Nephron progenitor cell (in vitro differentiated cells): ENCODE results near the gene CD83.

ENCODE experiments used
- DNase-seq: peaks from one replicate; pipeline ENCODE4 v3.0.0; 2021
- H3K27ac Mint-ChIP-seq: 2 replicates; pipeline ENCODE4 v1.8.0; 2021; ENCODE audit warnings: mild to moderate bottlenecking, moderate library complexity, mixed read lengths
- H3K27me3 Mint-ChIP-seq: 2 replicates; pipeline ENCODE4 v1.8.0; 2021; ENCODE audit warnings: mild to moderate bottlenecking, low read depth, mixed read lengths; ENCODE audit not compliant: poor library complexity
- H3K36me3 Mint-ChIP-seq: 2 replicates; pipeline ENCODE4 v1.8.0; 2021; ENCODE audit warnings: low read depth, mixed read lengths
- H3K4me1 Mint-ChIP-seq: 2 replicates; pipeline ENCODE4 v1.8.0; 2021; ENCODE audit warnings: mixed read lengths
- H3K4me3 Mint-ChIP-seq: 2 replicates; pipeline ENCODE4 v1.8.0; 2021; ENCODE audit warnings: mild to moderate bottlenecking, moderate library complexity, mixed read lengths
- H3K9me3 Mint-ChIP-seq: 2 replicates; pipeline ENCODE4 v1.8.0; 2021; ENCODE audit warnings: mild to moderate bottlenecking, moderate library complexity, mixed read lengths
- CTCF ChIP-seq: fragments of 200-600 bp; sonication (generic); IDR thresholded peaks from 2 replicates; pipeline ENCODE4 v1.5.0; 2021; ENCODE audit warnings: antibody characterized with exemption

The CD83 gene

DNA sequence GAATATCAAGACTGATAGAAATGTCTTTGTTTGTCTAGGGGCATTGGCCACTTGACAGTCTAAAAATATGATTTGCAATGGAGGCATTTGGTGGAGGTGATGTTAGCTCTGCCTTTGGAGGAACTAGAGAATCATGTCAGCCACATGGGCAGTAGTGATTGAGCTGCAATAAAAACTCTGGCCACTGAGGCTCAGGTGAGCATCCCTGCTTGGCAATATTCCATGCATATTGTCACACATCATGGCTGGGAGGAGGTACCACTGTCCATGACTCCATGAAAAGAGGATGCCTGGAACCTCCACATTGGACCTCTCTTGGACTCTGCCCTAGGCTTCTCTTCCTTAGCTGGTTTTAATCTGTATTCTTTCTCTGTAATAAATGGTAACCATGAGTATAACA, 10.6 kb upstream of the CD83 start:
- no peak overlapping the region for H3K27ac Mint-ChIP-seq
- peaks cover 23% of the 10 kb centered on the region for H3K9me3 Mint-ChIP-seq
- H3K27me3 Mint-ChIP-seq: peaks cover 17% of the 10 kb centered on the region
- peaks cover 4% of the 10 kb centered on the region for H3K4me1 Mint-ChIP-seq
- H3K36me3 Mint-ChIP-seq: no peaks in the 10 kb centered on the region
- no peak for TF ChIP-seq CTCF
- DNase-seq: no peak
- H3K4me3 Mint-ChIP-seq: no peak overlapping the region

DNA sequence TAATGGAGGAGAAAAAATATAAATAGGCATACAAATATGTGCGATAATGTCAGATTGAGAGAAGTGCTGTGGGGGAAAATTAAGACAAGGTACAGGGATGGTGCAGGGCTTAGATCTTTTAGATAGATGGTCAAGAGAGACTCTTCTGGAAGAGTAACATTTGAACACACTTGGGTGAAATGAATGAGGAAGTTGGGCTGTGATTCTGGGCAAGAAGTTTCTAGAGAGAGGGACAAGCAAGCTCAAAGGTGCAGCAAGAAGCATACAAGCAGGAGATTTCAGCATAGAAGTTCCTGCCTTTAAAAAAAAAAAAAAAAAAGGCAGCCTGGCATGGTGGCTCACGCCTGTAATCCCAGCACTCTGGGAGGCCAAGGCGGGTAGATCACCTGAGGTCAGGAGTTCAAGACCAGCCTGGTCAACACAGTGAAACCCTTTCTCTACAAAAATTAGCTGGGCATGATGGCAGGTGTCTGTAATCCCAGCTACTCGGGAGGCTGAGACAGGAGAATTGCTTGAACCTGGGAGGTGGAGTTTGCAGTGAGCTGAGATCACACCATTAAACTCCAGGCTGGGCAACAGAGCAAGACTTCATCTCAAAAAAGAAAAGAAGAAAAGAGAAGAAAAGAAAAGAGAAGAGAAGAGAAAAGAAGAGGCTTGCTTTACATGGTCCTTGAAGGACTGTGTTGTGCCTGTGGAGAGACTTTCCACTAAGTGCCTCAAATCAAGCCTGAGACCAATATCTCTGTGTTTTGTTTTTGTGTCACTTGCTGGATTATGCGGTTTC, 9.7 kb upstream of the CD83 start:
- Mint-ChIP-seq H3K4me3 (no peak overlapping the region), H3K27ac (no peak overlapping the region), H3K27me3 (peaks cover 22% of the 10 kb centered on the region), H3K9me3 (peaks cover 23% of the 10 kb centered on the region), H3K36me3 (no peaks in the 10 kb centered on the region), H3K4me1 (peaks cover 4% of the 10 kb centered on the region)
- DNase-seq: no peak
- no peak for TF ChIP-seq CTCF

- no peak overlapping the region for H3K27ac Mint-ChIP-seq
- no peak for DNase-seq
Measured at GRCh38 chr6:14108571-14109410, 8.8 kb upstream of the CD83 start.

GRCh38 chr6:14109411-14109826, 8.2 kb upstream of the CD83 start:
- no peak overlapping the region for H3K4me3 Mint-ChIP-seq
- no peak for TF ChIP-seq CTCF

More at GRCh38 chr6:14108571-14109410, 8.8 kb upstream of the CD83 start:
- Mint-ChIP-seq H3K4me1 (peaks cover 4% of the 10 kb centered on the region), H3K36me3 (no peaks in the 10 kb centered on the region), H3K9me3 (peaks cover 23% of the 10 kb centered on the region), H3K27me3 (peaks cover 19% of the 10 kb centered on the region), H3K4me3 (no peak overlapping the region)
- no peak for TF ChIP-seq CTCF

GRCh38 chr6:14110001-14110818, 7.4 kb upstream of the CD83 start:
- Mint-ChIP-seq H3K9me3 (peaks cover 23% of the 10 kb centered on the region), H3K27me3 (peaks cover 22% of the 10 kb centered on the region), H3K4me1 (no peaks in the 10 kb centered on the region), H3K4me3 (no peak overlapping the region), H3K27ac (no peak overlapping the region), H3K36me3 (no peaks in the 10 kb centered on the region)
- no peak for DNase-seq
- no peak for TF ChIP-seq CTCF

More at GRCh38 chr6:14109411-14109826, 8.2 kb upstream of the CD83 start:
- Mint-ChIP-seq H3K27me3 (peaks cover 19% of the 10 kb centered on the region), H3K36me3 (no peaks in the 10 kb centered on the region), H3K4me1 (peaks cover 4% of the 10 kb centered on the region), H3K9me3 (peaks cover 23% of the 10 kb centered on the region), H3K27ac (no peak overlapping the region)
- DNase-seq: no peak
